ENCODE results near the gene SH3PXD2A.

GRCh38 chr10:103849212-103849877 lies 6.0 kb downstream of the SH3PXD2A start:
- TF ChIP-seq CTCF (IDR thresholded peaks at IDR 0.05), result no peak
- no peak for TF ChIP-seq POLR2A (IDR thresholded peaks at IDR 0.05)
